ENCODE data around the gene PTH1R.

Gene PTH1R

GRCh38 chr3:46850468-46850779 is 27.1 kb upstream of the PTH1R start:
- DNase-seq = no peak

- peak; percentile 17 for DNase-seq
Observed at GRCh38 chr3:46851364-46852333, 25.9 kb upstream of the PTH1R start.

GRCh38 chr3:46852334-46852720 is 25.2 kb upstream of the PTH1R start:
- DNase-seq = no peak

- DNase-seq = no peak
Observed at GRCh38 chr3:46852839-46853355, 24.6 kb upstream of the PTH1R start.

GRCh38 chr3:46853441-46854415 is 23.8 kb upstream of the PTH1R start:
- peak; percentile 17 for DNase-seq

- peak; percentile 17 for DNase-seq
Observed at GRCh38 chr3:46854555-46854991, 22.9 kb upstream of the PTH1R start.

GRCh38 chr3:46856576-46857471 is 20.7 kb upstream of the PTH1R start:
- peak; percentile 17 for DNase-seq

- DNase-seq = peak; percentile 19
Observed at GRCh38 chr3:46857485-46858341, 19.8 kb upstream of the PTH1R start.

GRCh38 chr3:46858456-46858855 is 19.1 kb upstream of the PTH1R start:
- DNase-seq = no peak

- DNase-seq = peak; percentile 17
Observed at GRCh38 chr3:46859001-46859710, 18.4 kb upstream of the PTH1R start.

GRCh38 chr3:46860017-46860809 is 17.3 kb upstream of the PTH1R start:
- DNase-seq = peak; percentile 26

GRCh38 chr3:46860810-46861604 is 16.5 kb upstream of the PTH1R start:
- DNase-seq = peak; percentile 20

GRCh38 chr3:46861605-46862368 is 15.7 kb upstream of the PTH1R start:
- no peak for DNase-seq

- DNase-seq = no peak
Observed at GRCh38 chr3:46862369-46863025, 15.0 kb upstream of the PTH1R start.

- no peak for DNase-seq
Observed at GRCh38 chr3:46863261-46863782, 14.2 kb upstream of the PTH1R start, which contains the start of gene MYL3. TSS of gene MYL3 (minus strand) at chr3:46863444. CDS start at chr3:46863390, 54 bp downstream.

GRCh38 chr3:46864061-46864881 is 13.2 kb upstream of the PTH1R start:
- no peak for DNase-seq
